Panc1 (cell line): ENCODE data around the gene FLT3.

ENCODE experiments used
- CTCF ChIP-seq: fragments of 450-650 bp; IDR thresholded peaks from 2 replicates; pipeline ENCODE4 v1.5.1; 2017; ENCODE audit warnings: mild to moderate bottlenecking
- POLR2AphosphoS5 ChIP-seq: IDR thresholded peaks from 2 replicates; pipeline ENCODE4 v1.6.1; 2012; ENCODE audit warnings: mild to moderate bottlenecking, low read depth, low read length, moderate library complexity
- SIN3A ChIP-seq: IDR thresholded peaks from 2 replicates; pipeline ENCODE4 v1.6.1; 2012; ENCODE audit warnings: low read depth, mild to moderate bottlenecking, low read length, moderate library complexity, borderline replicate concordance; ENCODE audit not compliant: insufficient read depth
- TCF7L2 ChIP-seq: IDR thresholded peaks from 2 replicates; pipeline ENCODE4 v1.6.1; 2011; ENCODE audit warnings: mild to moderate bottlenecking, low read depth, low read length, inconsistent platforms
- TF ChIP-seq, protein P1 (sequence below), 2 experiments: IDR thresholded peaks; 2 replicates each; pipeline ENCODE4 v1.6.1; 2011 to 2012; ENCODE audit warnings: low read depth in 2 of 2, control low read depth in 1 of 2, low read length in 1 of 2, mild to moderate bottlenecking in 1 of 2, moderate library complexity in 1 of 2; ENCODE audit not compliant: insufficient read depth in 1 of 2

GRCh38 chr13:27988520-27988919, 111.9 kb downstream of the FLT3 start, which contains the start of gene URAD:
- no peak for TF ChIP-seq CTCF
- no peak for TF ChIP-seq TCF7L2
- TF ChIP-seq POLR2AphosphoS5 = no peak
- TF ChIP-seq, protein P1, sequence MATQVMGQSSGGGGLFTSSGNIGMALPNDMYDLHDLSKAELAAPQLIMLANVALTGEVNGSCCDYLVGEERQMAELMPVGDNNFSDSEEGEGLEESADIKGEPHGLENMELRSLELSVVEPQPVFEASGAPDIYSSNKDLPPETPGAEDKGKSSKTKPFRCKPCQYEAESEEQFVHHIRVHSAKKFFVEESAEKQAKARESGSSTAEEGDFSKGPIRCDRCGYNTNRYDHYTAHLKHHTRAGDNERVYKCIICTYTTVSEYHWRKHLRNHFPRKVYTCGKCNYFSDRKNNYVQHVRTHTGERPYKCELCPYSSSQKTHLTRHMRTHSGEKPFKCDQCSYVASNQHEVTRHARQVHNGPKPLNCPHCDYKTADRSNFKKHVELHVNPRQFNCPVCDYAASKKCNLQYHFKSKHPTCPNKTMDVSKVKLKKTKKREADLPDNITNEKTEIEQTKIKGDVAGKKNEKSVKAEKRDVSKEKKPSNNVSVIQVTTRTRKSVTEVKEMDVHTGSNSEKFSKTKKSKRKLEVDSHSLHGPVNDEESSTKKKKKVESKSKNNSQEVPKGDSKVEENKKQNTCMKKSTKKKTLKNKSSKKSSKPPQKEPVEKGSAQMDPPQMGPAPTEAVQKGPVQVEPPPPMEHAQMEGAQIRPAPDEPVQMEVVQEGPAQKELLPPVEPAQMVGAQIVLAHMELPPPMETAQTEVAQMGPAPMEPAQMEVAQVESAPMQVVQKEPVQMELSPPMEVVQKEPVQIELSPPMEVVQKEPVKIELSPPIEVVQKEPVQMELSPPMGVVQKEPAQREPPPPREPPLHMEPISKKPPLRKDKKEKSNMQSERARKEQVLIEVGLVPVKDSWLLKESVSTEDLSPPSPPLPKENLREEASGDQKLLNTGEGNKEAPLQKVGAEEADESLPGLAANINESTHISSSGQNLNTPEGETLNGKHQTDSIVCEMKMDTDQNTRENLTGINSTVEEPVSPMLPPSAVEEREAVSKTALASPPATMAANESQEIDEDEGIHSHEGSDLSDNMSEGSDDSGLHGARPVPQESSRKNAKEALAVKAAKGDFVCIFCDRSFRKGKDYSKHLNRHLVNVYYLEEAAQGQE (IDR thresholded peaks at IDR 0.05; ENCODE audit: insufficient read depth in 1 of 2, low read depth in 2 of 2, low read length in 1 of 2) = no peak
- TF ChIP-seq SIN3A = no peak
